Measurements from ENCODE around the gene PERCC1.

DNA sequence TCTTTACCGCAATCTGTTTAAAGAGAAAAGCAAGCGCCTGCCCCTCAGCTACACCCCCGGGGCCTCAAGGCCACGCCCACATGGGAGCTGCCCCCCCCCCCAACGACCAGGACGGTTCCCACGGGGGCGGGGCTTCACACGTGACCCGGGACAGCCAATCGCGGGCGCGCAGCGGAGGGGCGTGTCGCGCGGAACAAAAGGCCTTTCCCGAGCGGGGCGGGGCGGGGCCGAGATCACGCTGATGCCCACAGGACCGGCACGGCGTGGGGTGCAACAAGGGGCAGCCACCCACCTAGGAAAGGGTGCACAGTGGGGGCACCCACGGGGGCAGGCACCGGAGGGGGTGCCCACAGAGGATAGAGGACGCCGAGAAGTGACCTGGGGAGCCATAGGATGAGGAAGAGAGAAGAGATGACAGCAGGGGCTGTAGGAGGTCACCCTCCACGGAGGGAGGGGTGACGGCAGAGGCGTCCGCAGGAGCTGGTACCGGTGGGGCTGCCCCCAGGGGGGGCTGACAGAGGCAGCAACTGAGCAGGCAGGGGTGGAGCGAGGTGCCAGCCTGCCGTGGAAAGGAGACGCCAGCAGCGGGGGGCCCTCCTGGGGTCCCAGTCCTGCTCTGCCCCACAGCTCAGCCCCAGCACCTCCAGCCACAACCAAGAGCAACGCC is 22.6 kb upstream of the PERCC1 start:
- TF ChIP-seq, protein P1, sequence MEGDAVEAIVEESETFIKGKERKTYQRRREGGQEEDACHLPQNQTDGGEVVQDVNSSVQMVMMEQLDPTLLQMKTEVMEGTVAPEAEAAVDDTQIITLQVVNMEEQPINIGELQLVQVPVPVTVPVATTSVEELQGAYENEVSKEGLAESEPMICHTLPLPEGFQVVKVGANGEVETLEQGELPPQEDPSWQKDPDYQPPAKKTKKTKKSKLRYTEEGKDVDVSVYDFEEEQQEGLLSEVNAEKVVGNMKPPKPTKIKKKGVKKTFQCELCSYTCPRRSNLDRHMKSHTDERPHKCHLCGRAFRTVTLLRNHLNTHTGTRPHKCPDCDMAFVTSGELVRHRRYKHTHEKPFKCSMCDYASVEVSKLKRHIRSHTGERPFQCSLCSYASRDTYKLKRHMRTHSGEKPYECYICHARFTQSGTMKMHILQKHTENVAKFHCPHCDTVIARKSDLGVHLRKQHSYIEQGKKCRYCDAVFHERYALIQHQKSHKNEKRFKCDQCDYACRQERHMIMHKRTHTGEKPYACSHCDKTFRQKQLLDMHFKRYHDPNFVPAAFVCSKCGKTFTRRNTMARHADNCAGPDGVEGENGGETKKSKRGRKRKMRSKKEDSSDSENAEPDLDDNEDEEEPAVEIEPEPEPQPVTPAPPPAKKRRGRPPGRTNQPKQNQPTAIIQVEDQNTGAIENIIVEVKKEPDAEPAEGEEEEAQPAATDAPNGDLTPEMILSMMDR (IDR thresholded peaks at IDR 0.05) = no peak
- peak in 1 of 2 donors; percentile 20 for TF ChIP-seq POLR2A (IDR thresholded peaks at IDR 0.05)
